Stimulated activated CD4-positive, alpha-beta T cell treated with anti-CD3 and anti-CD28 coated beads, Interleukin-15, amount 100 ng/mL, for 24 hours (primary cell): ENCODE measurements around the gene SAE1.
A peak's percentile ranks its signal among the peaks of the same experiment; 100 is the strongest.

Experiments used
- DNase-seq: peaks from one replicate; pipeline ENCODE4 v3.0.0-alpha.2; 2020

Gene SAE1

GRCh38 chr19:47168065-47168464, 37.4 kb downstream of the SAE1 start:
- no peak for DNase-seq

- no peak for DNase-seq
Observed at GRCh38 chr19:47172666-47173455, 42.2 kb downstream of the SAE1 start.

GRCh38 chr19:47176071-47176626, 45.5 kb downstream of the SAE1 start:
- no peak for DNase-seq

GRCh38 chr19:47176627-47177090, 46.0 kb downstream of the SAE1 start:
- peak; percentile 41 for DNase-seq

GRCh38 chr19:47179653-47180310, 49.1 kb downstream of the SAE1 start:
- no peak for DNase-seq

- no peak for DNase-seq
Observed at GRCh38 chr19:47183601-47184000, 53.0 kb downstream of the SAE1 start.

GRCh38 chr19:47186446-47187334, 56.1 kb downstream of the SAE1 start:
- DNase-seq, result peak; percentile 89

GRCh38 chr19:47187335-47187655, 56.7 kb downstream of the SAE1 start:
- no peak for DNase-seq

- DNase-seq, result no peak
Observed at GRCh38 chr19:47187797-47188196, 57.2 kb downstream of the SAE1 start.

- DNase-seq, result no peak
Observed at GRCh38 chr19:47188507-47189033, 57.9 kb downstream of the SAE1 start.

GRCh38 chr19:47190167-47190727, 59.6 kb downstream of the SAE1 start:
- peak; percentile 76 for DNase-seq

- no peak for DNase-seq
Observed at GRCh38 chr19:47195434-47195833, 64.8 kb downstream of the SAE1 start.

GRCh38 chr19:47197141-47197540, 66.5 kb downstream of the SAE1 start:
- DNase-seq, result no peak

GRCh38 chr19:47200530-47200929, 69.9 kb downstream of the SAE1 start:
- DNase-seq, result no peak

GRCh38 chr19:47203254-47203653, 72.6 kb downstream of the SAE1 start:
- DNase-seq, result no peak

- DNase-seq, result no peak
Observed at GRCh38 chr19:47209319-47210179, 78.9 kb downstream of the SAE1 start.

- DNase-seq, result no peak
Observed at GRCh38 chr19:47210180-47210490, 79.5 kb downstream of the SAE1 start.

GRCh38 chr19:47210689-47211316, 80.2 kb downstream of the SAE1 start:
- peak; percentile 86 for DNase-seq

- DNase-seq, result no peak
Observed at GRCh38 chr19:47215581-47215980, 84.9 kb downstream of the SAE1 start.

- no peak for DNase-seq
Observed at GRCh38 chr19:47221080-47221841, 90.6 kb downstream of the SAE1 start.
